Measurements from ENCODE around the gene HADHA. TPM values are rescaled to one million over a fixed set of nuclear protein-coding genes. Genes with fewer than 3 reads are reported as not detected.

Gene HADHA
- total RNA-seq, 2 experiments from 2014 or later = 126 to 150 TPM

- no TSS peak for BruUV-seq (replicated peaks)
- ChIA-PET CTCF (ENCODE audit: unreplicated experiment) (no interaction called here), POLR2A (no interaction called here)
- TF ChIP-seq EZH2phosphoT487 (IDR thresholded peaks at IDR 0.05; ENCODE audit: borderline replicate concordance, low read depth, low read length) (no peak), CTCF (conservative IDR thresholded peaks at IDR 0.05; ENCODE audit: low read length) (no peak)
- Histone ChIP-seq H3K4me2 (ENCODE audit: low read length) (no peak overlapping the region), H3K79me2 (ENCODE audit: insufficient read depth, low read depth, low read length) (no peaks in the 10 kb centered on the region), H4K20me1 (ENCODE audit: insufficient read depth, low read length) (no peaks in the 10 kb centered on the region), H3K4me1 (ENCODE audit: insufficient read depth, low read length, poor library complexity, severe bottlenecking) (no peaks in the 10 kb centered on the region), H3K9me3 (ENCODE audit: low read length) (no peaks in the 10 kb centered on the region), H3K27ac (ENCODE audit: low read depth, low read length, poor library complexity, severe bottlenecking) (no peak overlapping the region), H3K9me2 (ENCODE audit: insufficient read depth, low read length) (no peaks in the 10 kb centered on the region), H2AFZ (ENCODE audit: low read length) (no peak overlapping the region), H3K4me3 (ENCODE audit: low read depth, low read length, poor library complexity, severe bottlenecking) (no peak overlapping the region), H3K36me3 (ENCODE audit: insufficient read depth, low read length) (peaks cover 22% of the 10 kb centered on the region)
- DNase-seq (ENCODE audit: low spot score) = no peak
- intact Hi-C loops (cut with micrococcal nuclease; ENCODE audit: unreplicated experiment) = no loop called here
Measured at GRCh38 chr2:26290001-26290400, 45.6 kb upstream of the HADHA start.

GRCh38 chr2:26285931-26286330 is 41.5 kb upstream of the HADHA start:
- BruUV-seq (replicated peaks) = no TSS peak
- no peaks in the 10 kb centered on the region for H3K9me2 ChIP-seq (ENCODE audit: insufficient read depth, low read length)
- H3K4me1 ChIP-seq (ENCODE audit: insufficient read depth, low read length, poor library complexity, severe bottlenecking) = no peaks in the 10 kb centered on the region
- H2AFZ ChIP-seq (ENCODE audit: low read length) = no peak overlapping the region
- no peaks in the 10 kb centered on the region for H3K9me3 ChIP-seq (ENCODE audit: low read length)
- H4K20me1 ChIP-seq (ENCODE audit: insufficient read depth, low read length) = no peaks in the 10 kb centered on the region
- DNase-seq (ENCODE audit: low spot score) = no peak
- CTCF ChIA-PET (ENCODE audit: unreplicated experiment) = no interaction called here
- no peak overlapping the region for H3K4me2 ChIP-seq (ENCODE audit: low read length)
- no peak overlapping the region for H3K4me3 ChIP-seq (ENCODE audit: low read depth, low read length, poor library complexity, severe bottlenecking)
- intact Hi-C loops (cut with micrococcal nuclease; ENCODE audit: unreplicated experiment) = no loop called here
- TF ChIP-seq CTCF (conservative IDR thresholded peaks at IDR 0.05; ENCODE audit: low read length) (no peak), EZH2phosphoT487 (IDR thresholded peaks at IDR 0.05; ENCODE audit: borderline replicate concordance, low read depth, low read length) (no peak)
- no peaks in the 10 kb centered on the region for H3K79me2 ChIP-seq (ENCODE audit: insufficient read depth, low read depth, low read length)
- POLR2A ChIA-PET = no interaction called here
- peaks cover 56% of the 10 kb centered on the region for H3K36me3 ChIP-seq (ENCODE audit: insufficient read depth, low read length)
- no peak overlapping the region for H3K27ac ChIP-seq (ENCODE audit: low read depth, low read length, poor library complexity, severe bottlenecking)

GRCh38 chr2:26284132-26284531 is 39.7 kb upstream of the HADHA start:
- no peaks in the 10 kb centered on the region for H3K9me3 ChIP-seq (ENCODE audit: low read length)
- no peak for DNase-seq (ENCODE audit: low spot score)
- H3K4me3 ChIP-seq (ENCODE audit: low read depth, low read length, poor library complexity, severe bottlenecking) = no peak overlapping the region
- TF ChIP-seq CTCF (conservative IDR thresholded peaks at IDR 0.05; ENCODE audit: low read length) (no peak), EZH2phosphoT487 (IDR thresholded peaks at IDR 0.05; ENCODE audit: borderline replicate concordance, low read depth, low read length) (no peak)
- H3K27ac ChIP-seq (ENCODE audit: low read depth, low read length, poor library complexity, severe bottlenecking) = no peak overlapping the region
- CTCF ChIA-PET (ENCODE audit: unreplicated experiment) = no interaction called here
- BruUV-seq (replicated peaks) = no TSS peak
- no peaks in the 10 kb centered on the region for H3K4me1 ChIP-seq (ENCODE audit: insufficient read depth, low read length, poor library complexity, severe bottlenecking)
- no peak overlapping the region for H2AFZ ChIP-seq (ENCODE audit: low read length)
- peaks cover 71% of the 10 kb centered on the region for H3K36me3 ChIP-seq (ENCODE audit: insufficient read depth, low read length)
- H3K4me2 ChIP-seq (ENCODE audit: low read length) = no peak overlapping the region
- intact Hi-C loops (cut with micrococcal nuclease; ENCODE audit: unreplicated experiment) = no loop called here
- H3K79me2 ChIP-seq (ENCODE audit: insufficient read depth, low read depth, low read length) = no peaks in the 10 kb centered on the region
- no peaks in the 10 kb centered on the region for H4K20me1 ChIP-seq (ENCODE audit: insufficient read depth, low read length)
- H3K9me2 ChIP-seq (ENCODE audit: insufficient read depth, low read length) = no peaks in the 10 kb centered on the region
- POLR2A ChIA-PET = interaction anchor here (0.7 to 1.1 kb wide), 2 partner anchors 9 to 12 kb away, joined by 4 to 5 read pairs; no protein-coding TSS in a partner anchor

All from OCI-LY7 (cell line).